GM18502 (cell line): Measurements from ENCODE around the gene C3AR1.
A peak's percentile ranks its signal among the peaks of the same experiment; 100 is the strongest.
"Not testable (repeated sequence)": the region's sequence is repeated elsewhere in the genome, so short reads cannot be mapped to it uniquely, and the experiment has no call there.

Source experiments
- ATAC-seq: cut with Tn5 transposase; IDR thresholded peaks from one replicate; pipeline ENCODE4 v1.9.1; 2021; ENCODE audit warnings: mild to moderate bottlenecking; ENCODE audit not compliant: unreplicated experiment, poor library complexity

The C3AR1 gene

GRCh38 chr12:8065991-8066594, at the start of gene C3AR1:
C3AR1 (minus strand) TSS chr12:8066359; CDS start chr12:8060185, 6,174 bp downstream.
- no peak for ATAC-seq

GRCh38 chr12:8113117-8113516, 47.0 kb upstream of the C3AR1 start:
- not testable (repeated sequence) for ATAC-seq

GRCh38 chr12:8108808-8109398, 42.7 kb upstream of the C3AR1 start:
- no peak for ATAC-seq

GRCh38 chr12:8099235-8099634, 33.1 kb upstream of the C3AR1 start:
- ATAC-seq: no peak

GRCh38 chr12:8096281-8096915, 30.2 kb upstream of the C3AR1 start:
- ATAC-seq: no peak

GRCh38 chr12:8093291-8093690, 27.1 kb upstream of the C3AR1 start:
- ATAC-seq: no peak

GRCh38 chr12:8089716-8090115, 23.6 kb upstream of the C3AR1 start:
- no peak for ATAC-seq

GRCh38 chr12:8089277-8089676, 23.1 kb upstream of the C3AR1 start:
- not testable (repeated sequence) for ATAC-seq

GRCh38 chr12:8088574-8088973, 22.4 kb upstream of the C3AR1 start:
- peak; percentile 75 for ATAC-seq

GRCh38 chr12:8087666-8088065, 21.5 kb upstream of the C3AR1 start:
- no peak for ATAC-seq

GRCh38 chr12:8084351-8084750, 18.2 kb upstream of the C3AR1 start:
- not testable (repeated sequence) for ATAC-seq

GRCh38 chr12:8082808-8083100, 16.6 kb upstream of the C3AR1 start:
- no peak for ATAC-seq

GRCh38 chr12:8081251-8081920, 15.2 kb upstream of the C3AR1 start:
- peak; percentile 34 for ATAC-seq

GRCh38 chr12:8080120-8080519, 14.0 kb upstream of the C3AR1 start:
- no peak for ATAC-seq

GRCh38 chr12:8078916-8079315, 12.8 kb upstream of the C3AR1 start:
- no peak for ATAC-seq

GRCh38 chr12:8078398-8078797, 12.2 kb upstream of the C3AR1 start:
- ATAC-seq: no peak

- ATAC-seq: no peak
Observed at GRCh38 chr12:8077207-8077606, 11.0 kb upstream of the C3AR1 start.

GRCh38 chr12:8076366-8076765, 10.2 kb upstream of the C3AR1 start:
- ATAC-seq: no peak

- ATAC-seq: no peak
Observed at GRCh38 chr12:8075935-8076334, 9.8 kb upstream of the C3AR1 start.

- not testable (repeated sequence) for ATAC-seq
Observed at GRCh38 chr12:8071820-8072219, 5.7 kb upstream of the C3AR1 start.

- ATAC-seq: no peak
Observed at GRCh38 chr12:8069582-8069981, 3.4 kb upstream of the C3AR1 start.
